Peyer's patch (tissue), 4 donors: Measurements from ENCODE around the gene NOTCH2. TPM values are rescaled to one million over a fixed set of nuclear protein-coding genes. Genes with fewer than 3 reads are reported as not detected.

ENCODE experiments used
- DNase-seq, 3 donors: peaks; one replicate each; pipeline ENCODE4 v3.0.0-alpha.2; 2017 to 2019
- H3K27ac ChIP-seq, 4 donors: fragments of 200-600 bp; sonication (generic); one replicate each; pipeline ENCODE4 v1.5.1; 2016 to 2019
- H3K27me3 ChIP-seq, 2 donors: fragments of 200-600 bp; sonication (generic); one replicate each; pipeline ENCODE4 v1.5.1; 2019
- H3K36me3 ChIP-seq, 3 donors: fragments of 200-600 bp; sonication (generic); one replicate each; pipeline ENCODE4 v1.5.1; 2016 to 2019
- H3K4me1 ChIP-seq, 4 donors: fragments of 200-600 bp; sonication (generic); one replicate each; pipeline ENCODE4 v1.5.1; 2016 to 2019
- H3K4me3 ChIP-seq, 4 donors: fragments of 200-600 bp; sonication (generic); 1 replicate in 3 of 4; 2 replicates in 1 of 4; pipeline ENCODE4 v1.5.1; 2016 to 2019; ENCODE audit warnings: mild to moderate bottlenecking in 1 of 4
- H3K9me3 ChIP-seq, 4 donors: fragments of 200-600 bp; sonication (generic); one replicate each; pipeline ENCODE4 v1.5.1; 2016 to 2019; ENCODE audit warnings: mild to moderate bottlenecking in 1 of 4
- POLR2A ChIP-seq, 2 donors: fragments of 450-650 bp; IDR thresholded peaks; one replicate each; pipeline ENCODE4 v1.5.1; 2017; ENCODE audit warnings: antibody characterized with exemption in 2 of 2, mild to moderate bottlenecking in 2 of 2, moderate library complexity in 2 of 2
- total RNA-seq, 4 donors: library from RNA; depleted of rRNA; stranded (reverse); fragments of >200 nt; gene quantifications; one replicate each; pipeline ENCODE4 v1.1.0, GENCODE V29; 2016
- TF ChIP-seq, protein P1 (sequence below), 6 experiments: fragments of 450-650 bp in 4 of 6; fragments of 200-600 bp in 2 of 6; sonication (generic) in 1 of 6; IDR thresholded peaks; one replicate each; pipeline ENCODE4 v1.5.1; 2017 to 2019; ENCODE audit warnings: antibody characterized with exemption in 6 of 6, mild to moderate bottlenecking in 3 of 6, moderate library complexity in 1 of 6

Gene NOTCH2
- total RNA-seq, 4 donors from 2014 or later, result 35.5 to 47.6 (median 40.3) TPM

DNA sequence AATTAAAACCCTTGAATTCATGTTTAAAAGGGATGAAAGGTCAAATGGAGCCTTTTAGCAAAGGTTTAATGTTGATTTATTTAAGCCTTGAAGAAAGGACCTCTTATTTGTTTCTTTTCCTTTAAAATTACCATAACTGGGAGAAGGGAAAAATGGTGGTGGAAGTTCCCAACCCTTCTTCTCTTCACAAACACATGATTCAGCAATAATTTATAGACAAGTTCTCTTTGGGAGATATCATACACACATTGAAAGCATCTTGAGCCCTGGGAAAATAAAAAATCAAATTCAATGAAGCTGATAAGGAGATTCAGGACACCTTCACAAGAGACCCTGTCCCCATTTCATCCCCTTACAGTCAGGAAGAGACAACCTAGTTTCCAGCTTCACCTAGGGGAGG lies 182.0 kb downstream of the NOTCH2 start:
- Histone ChIP-seq H3K27ac (no peak overlapping the region), H3K36me3 (no peaks in the 10 kb centered on the region), H3K27me3 (no peaks in the 10 kb centered on the region), H3K4me3 (no peak overlapping the region), H3K4me1 (no peaks in the 10 kb centered on the region), H3K9me3 (peaks cover 0 to 5% (median 0%) of the 10 kb centered on the region in 4 donors)
- no peak for DNase-seq
- TF ChIP-seq, protein P1, sequence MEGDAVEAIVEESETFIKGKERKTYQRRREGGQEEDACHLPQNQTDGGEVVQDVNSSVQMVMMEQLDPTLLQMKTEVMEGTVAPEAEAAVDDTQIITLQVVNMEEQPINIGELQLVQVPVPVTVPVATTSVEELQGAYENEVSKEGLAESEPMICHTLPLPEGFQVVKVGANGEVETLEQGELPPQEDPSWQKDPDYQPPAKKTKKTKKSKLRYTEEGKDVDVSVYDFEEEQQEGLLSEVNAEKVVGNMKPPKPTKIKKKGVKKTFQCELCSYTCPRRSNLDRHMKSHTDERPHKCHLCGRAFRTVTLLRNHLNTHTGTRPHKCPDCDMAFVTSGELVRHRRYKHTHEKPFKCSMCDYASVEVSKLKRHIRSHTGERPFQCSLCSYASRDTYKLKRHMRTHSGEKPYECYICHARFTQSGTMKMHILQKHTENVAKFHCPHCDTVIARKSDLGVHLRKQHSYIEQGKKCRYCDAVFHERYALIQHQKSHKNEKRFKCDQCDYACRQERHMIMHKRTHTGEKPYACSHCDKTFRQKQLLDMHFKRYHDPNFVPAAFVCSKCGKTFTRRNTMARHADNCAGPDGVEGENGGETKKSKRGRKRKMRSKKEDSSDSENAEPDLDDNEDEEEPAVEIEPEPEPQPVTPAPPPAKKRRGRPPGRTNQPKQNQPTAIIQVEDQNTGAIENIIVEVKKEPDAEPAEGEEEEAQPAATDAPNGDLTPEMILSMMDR (IDR thresholded peaks at IDR 0.05), result no peak
- no peak for TF ChIP-seq POLR2A (IDR thresholded peaks at IDR 0.05)

DNA sequence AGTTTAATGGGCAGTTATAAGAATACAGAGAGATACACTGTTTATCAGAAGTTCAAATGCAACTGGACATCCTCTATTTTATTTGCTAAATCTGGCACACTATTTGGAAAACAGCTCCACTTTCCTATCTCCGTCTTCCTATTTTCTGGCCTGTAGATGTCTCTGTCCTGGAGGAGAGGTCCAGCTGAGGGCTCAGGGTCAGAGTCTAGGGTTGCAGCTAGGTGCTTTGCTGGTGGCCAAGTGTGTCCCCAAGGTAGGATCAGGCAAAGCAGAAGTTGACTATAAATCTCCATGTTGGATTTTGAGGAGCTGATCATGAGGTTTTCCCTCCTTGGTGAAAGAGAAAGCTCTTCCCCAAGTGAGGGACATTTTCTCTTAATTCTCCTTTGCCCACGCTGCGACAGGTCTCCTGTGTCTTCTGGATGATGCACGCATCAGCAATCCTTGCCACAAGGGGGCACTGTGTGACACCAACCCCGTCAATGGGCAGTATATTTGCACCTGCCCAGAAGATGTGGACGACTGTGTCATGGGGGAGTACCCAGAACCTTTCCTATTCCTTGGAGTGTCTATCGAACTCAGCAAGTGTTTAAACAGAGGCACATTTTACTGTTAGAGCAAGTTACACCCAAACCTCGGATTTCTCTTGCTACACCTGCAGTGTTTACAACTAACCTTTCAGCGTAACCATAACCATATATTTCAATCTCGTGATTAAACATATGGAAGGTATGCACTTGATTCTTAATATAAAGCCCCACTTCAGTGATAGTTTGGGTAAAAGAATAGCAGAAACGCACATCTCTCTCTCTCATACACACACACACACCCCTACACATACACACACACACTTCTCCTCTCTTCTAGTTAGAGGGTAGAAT lies 183.3 kb downstream of the NOTCH2 start:
- Histone ChIP-seq H3K4me3 (no peak overlapping the region), H3K27me3 (no peaks in the 10 kb centered on the region), H3K36me3 (no peaks in the 10 kb centered on the region), H3K27ac (no peak overlapping the region), H3K4me1 (no peaks in the 10 kb centered on the region), H3K9me3 (peaks cover 0 to 5% (median 0%) of the 10 kb centered on the region in 4 donors)
- TF ChIP-seq POLR2A (IDR thresholded peaks at IDR 0.05), result no peak
- TF ChIP-seq, protein P1 (IDR thresholded peaks at IDR 0.05), result peak in 5 of 6 experiments; percentile 43 to 71 (median 65)
- peak; percentile 25 to 81 (median 68) for DNase-seq

DNA sequence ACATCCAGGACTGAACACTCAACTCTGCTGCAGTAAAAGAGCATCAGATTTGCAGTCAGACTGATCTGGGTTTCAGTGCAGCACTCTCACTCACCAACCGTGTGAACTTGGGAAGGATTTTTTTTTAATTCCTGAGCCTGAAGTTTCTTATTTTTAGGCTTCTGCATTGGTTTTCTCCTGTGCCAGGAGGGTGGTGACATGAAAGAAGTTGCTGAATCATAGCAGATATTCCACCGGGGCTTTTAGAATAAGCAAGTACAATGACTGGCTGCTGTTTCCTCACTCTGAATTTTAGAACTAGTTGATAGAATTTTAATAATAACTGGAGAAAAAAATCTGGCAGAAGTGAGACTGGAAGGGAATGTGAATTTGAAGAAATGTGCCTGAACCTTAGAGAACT lies 184.8 kb downstream of the NOTCH2 start:
- Histone ChIP-seq H3K36me3 (no peaks in the 10 kb centered on the region), H3K27me3 (no peaks in the 10 kb centered on the region), H3K4me1 (no peaks in the 10 kb centered on the region), H3K27ac (no peak overlapping the region), H3K4me3 (no peak overlapping the region), H3K9me3 (peaks cover 0 to 5% (median 0%) of the 10 kb centered on the region in 4 donors)
- no peak for DNase-seq
- TF ChIP-seq, protein P1 (IDR thresholded peaks at IDR 0.05), result no peak
- no peak for TF ChIP-seq POLR2A (IDR thresholded peaks at IDR 0.05)

DNA sequence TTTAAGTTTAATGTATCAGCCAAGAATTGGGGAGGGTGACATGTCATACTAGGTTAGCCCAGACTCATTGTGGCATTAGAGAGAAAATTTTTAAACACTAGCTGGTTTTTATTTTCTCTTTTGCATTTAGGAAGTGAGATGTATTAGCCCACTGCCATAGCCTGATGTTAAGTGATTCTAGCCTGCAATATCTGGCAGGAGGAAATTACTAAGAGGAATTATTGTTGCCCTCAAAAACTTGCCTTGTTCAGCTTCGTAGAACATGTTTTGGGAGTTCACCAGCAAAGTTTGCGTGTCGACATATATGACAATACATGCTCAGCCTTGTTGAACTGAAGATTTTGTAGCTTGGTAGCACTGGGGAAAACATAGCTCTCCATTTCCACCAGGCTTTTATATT lies 185.6 kb downstream of the NOTCH2 start:
- TF ChIP-seq, protein P1 (IDR thresholded peaks at IDR 0.05), result no peak
- TF ChIP-seq POLR2A (IDR thresholded peaks at IDR 0.05), result no peak
- H3K27ac ChIP-seq, result no peak overlapping the region

DNA sequence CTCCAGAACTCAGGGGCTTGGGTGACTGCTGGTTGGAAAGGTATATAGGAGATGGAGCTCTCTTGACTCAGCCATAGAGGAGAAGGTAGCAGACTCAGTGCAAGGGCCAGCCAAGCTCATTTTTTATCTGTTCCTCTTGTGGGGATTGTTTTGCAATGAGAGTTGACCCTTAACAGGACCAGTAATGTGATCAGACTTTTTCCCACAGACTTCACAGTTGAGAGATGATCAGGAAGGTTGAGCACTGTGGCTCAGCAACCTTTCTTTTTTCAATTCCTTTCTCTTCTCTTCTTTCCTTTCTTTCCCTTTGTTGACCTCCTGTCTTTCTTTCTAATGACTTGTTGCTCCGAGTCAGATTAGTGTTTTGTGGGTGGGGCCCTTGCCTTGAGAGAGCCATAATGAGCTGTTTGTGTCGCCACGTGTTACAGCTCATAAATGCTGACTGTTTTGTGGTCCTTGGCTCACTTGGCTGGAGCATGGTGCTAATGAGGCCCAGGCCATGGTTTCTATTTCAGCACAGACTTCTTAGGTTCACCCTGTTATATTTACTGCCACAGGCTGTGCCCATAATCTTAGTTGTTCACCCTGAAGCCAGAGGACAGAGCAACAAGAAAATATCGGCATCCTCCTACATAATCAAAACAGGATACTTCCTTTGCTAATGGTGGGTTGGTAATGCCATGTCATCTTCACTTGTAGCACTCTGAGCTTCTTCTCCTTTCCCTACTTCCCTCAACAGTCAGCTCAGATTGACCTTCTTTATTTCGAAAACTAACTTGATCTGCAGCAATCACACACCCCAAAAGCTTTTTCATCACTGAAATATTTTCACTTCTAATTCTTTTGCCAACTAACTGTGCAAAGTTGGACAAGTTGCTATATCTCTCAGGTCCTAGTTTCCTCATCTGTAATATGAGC lies 187.1 kb downstream of the NOTCH2 start:
- peak in 1 of 3 donors; percentile 53 for DNase-seq
- Histone ChIP-seq H3K27me3 (no peaks in the 10 kb centered on the region), H3K9me3 (no peaks in the 10 kb centered on the region), H3K4me3 (no peak overlapping the region), H3K27ac (no peak overlapping the region), H3K36me3 (no peaks in the 10 kb centered on the region), H3K4me1 (no peaks in the 10 kb centered on the region)
- TF ChIP-seq, protein P1 (IDR thresholded peaks at IDR 0.05), result no peak
- TF ChIP-seq POLR2A (IDR thresholded peaks at IDR 0.05), result no peak

More for the DNA sequence above, 185.6 kb downstream of the NOTCH2 start:
- no peaks in the 10 kb centered on the region for H3K27me3 ChIP-seq
- H3K9me3 ChIP-seq, result peaks cover 0 to 5% (median 0%) of the 10 kb centered on the region in 4 donors
- no peak overlapping the region for H3K4me3 ChIP-seq
- no peaks in the 10 kb centered on the region for H3K4me1 ChIP-seq
- no peaks in the 10 kb centered on the region for H3K36me3 ChIP-seq
- no peak for DNase-seq
